ENCODE measurements around the gene OTUD3.
"Not testable (repeated sequence)": the region's sequence is repeated elsewhere in the genome, so short reads cannot be mapped to it uniquely, and the experiment has no call there.

The OTUD3 gene

GRCh38 chr1:19909971-19910370 is 27.8 kb downstream of the OTUD3 start:
- no peaks in the 10 kb centered on the region for H3K4me1 Mint-ChIP-seq (ENCODE audit: low read depth)
- H3K4me3 Mint-ChIP-seq = no peak overlapping the region
- intact Hi-C loops (cut with micrococcal nuclease) = no loop called here
- no peak overlapping the region for H3K27ac Mint-ChIP-seq
- H3K27me3 Mint-ChIP-seq = no peaks in the 10 kb centered on the region
- H3K9me3 Mint-ChIP-seq = no peaks in the 10 kb centered on the region
- peaks cover 93% of the 10 kb centered on the region for H3K36me3 Mint-ChIP-seq (ENCODE audit: low read depth)

GRCh38 chr1:19910650-19911049 is 28.5 kb downstream of the OTUD3 start:
- no peak overlapping the region for H3K27ac Mint-ChIP-seq
- intact Hi-C loops (cut with micrococcal nuclease) = no loop called here
- no peaks in the 10 kb centered on the region for H3K27me3 Mint-ChIP-seq
- H3K36me3 Mint-ChIP-seq (ENCODE audit: low read depth) = peaks cover 87% of the 10 kb centered on the region
- no peak overlapping the region for H3K4me3 Mint-ChIP-seq
- H3K9me3 Mint-ChIP-seq = no peaks in the 10 kb centered on the region
- no peaks in the 10 kb centered on the region for H3K4me1 Mint-ChIP-seq (ENCODE audit: low read depth)

DNA sequence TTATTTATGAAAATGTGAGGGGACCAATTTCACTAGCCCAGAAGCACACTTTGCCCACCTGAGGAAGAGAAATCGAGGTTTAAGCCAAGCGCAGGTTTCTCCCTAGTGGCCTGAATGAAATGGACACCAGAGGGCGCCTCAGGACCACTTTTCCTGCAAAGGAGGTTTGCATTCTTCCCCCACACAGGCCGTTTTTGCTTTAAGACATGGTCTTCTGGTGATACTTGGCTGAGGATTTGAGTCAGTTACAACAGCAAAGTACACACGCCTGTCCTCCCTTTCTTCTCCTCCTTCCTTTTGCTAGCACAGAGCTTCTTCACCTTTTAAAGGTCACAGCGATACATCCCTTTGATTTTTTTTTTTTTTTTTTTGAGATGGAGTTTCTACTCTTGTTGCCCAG is 35.9 kb downstream of the OTUD3 start:
- intact Hi-C loops (cut with micrococcal nuclease) = loop anchor here (1.0 to 5.0 kb wide), 3 partner anchors 184 to 277 kb away; no protein-coding TSS in a partner anchor
- no peaks in the 10 kb centered on the region for H3K4me1 Mint-ChIP-seq (ENCODE audit: low read depth)
- H3K36me3 Mint-ChIP-seq (ENCODE audit: low read depth) = peaks cover 16% of the 10 kb centered on the region
- H3K27ac Mint-ChIP-seq = no peak overlapping the region
- peaks cover 2% of the 10 kb centered on the region for H3K27me3 Mint-ChIP-seq
- H3K4me3 Mint-ChIP-seq = no peak overlapping the region
- H3K9me3 Mint-ChIP-seq = no peaks in the 10 kb centered on the region

DNA sequence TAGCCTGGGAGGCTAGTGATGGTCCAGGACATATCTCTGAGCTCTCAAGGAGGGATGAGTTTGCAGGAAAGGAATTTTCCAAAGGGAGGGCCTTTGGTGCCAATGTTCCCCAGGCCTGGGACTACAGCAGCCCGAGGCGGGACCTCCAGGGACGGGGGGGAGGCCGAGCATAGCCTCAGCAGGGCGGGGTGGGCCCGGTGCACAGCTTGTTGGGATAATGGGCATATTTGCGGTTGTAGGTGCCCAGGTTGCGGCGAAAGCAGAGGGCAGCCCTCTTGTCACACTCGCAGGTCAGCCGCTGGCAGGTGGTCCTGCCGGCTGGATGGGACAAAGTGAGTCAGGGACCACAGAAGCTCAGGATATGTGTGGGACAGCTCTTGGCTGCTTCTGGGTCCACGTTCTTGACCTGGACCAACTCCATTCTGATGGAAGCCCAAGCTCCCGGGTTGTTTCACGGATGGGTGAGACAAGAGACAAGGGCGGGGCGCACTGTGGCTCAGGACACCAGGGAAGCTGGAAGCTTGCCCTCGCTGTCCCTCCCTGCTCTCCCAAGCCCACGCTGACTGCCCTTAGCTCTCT is 38.0 kb downstream of the OTUD3 start:
- Mint-ChIP-seq H3K4me1 (ENCODE audit: low read depth) (no peaks in the 10 kb centered on the region), H3K9me3 (no peaks in the 10 kb centered on the region), H3K36me3 (ENCODE audit: low read depth) (no peaks in the 10 kb centered on the region), H3K27ac (no peak overlapping the region), H3K27me3 (peaks cover 2% of the 10 kb centered on the region), H3K4me3 (no peak overlapping the region)
- intact Hi-C loops (cut with micrococcal nuclease) = no loop called here

DNA sequence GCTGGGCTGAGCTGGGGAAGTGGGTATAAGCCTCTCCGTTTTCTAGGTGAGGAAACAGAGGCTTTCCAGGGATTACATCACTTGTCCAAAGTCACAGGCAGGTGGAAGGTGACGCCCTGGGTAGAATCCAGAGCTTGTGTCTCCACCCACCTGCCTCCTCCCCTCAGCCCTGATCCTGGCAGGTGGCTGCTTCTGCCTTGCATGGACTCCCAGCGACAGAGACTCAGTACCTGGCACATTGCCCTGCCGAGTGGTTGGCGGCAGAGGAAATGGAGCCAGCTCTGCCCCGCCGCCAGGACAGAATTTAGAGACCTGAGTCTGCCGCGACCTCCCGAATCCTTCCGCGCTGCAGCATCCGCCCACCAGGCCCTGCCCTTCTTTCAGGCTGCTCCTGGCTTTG is 39.1 kb downstream of the OTUD3 start:
- H3K4me1 Mint-ChIP-seq (ENCODE audit: low read depth) = no peaks in the 10 kb centered on the region
- intact Hi-C loops (cut with micrococcal nuclease) = no loop called here
- H3K27me3 Mint-ChIP-seq = peaks cover 2% of the 10 kb centered on the region
- no peak overlapping the region for H3K4me3 Mint-ChIP-seq
- no peaks in the 10 kb centered on the region for H3K9me3 Mint-ChIP-seq
- no peaks in the 10 kb centered on the region for H3K36me3 Mint-ChIP-seq (ENCODE audit: low read depth)
- no peak overlapping the region for H3K27ac Mint-ChIP-seq

- H3K9me3 Mint-ChIP-seq = no peaks in the 10 kb centered on the region
- no peaks in the 10 kb centered on the region for H3K36me3 Mint-ChIP-seq (ENCODE audit: low read depth)
- H3K4me3 Mint-ChIP-seq = no peak overlapping the region
- H3K27ac Mint-ChIP-seq = no peak overlapping the region
- H3K4me1 Mint-ChIP-seq (ENCODE audit: low read depth) = no peaks in the 10 kb centered on the region
- intact Hi-C loops (cut with micrococcal nuclease) = no loop called here
- H3K27me3 Mint-ChIP-seq = peaks cover 3% of the 10 kb centered on the region
Measured at GRCh38 chr1:19922015-19922688, 40.0 kb downstream of the OTUD3 start.

GRCh38 chr1:19923137-19923952 is 41.1 kb downstream of the OTUD3 start, which contains the start of gene PLA2G2E:
Gene PLA2G2E (minus strand): TSS chr1:19923617. CDS start chr1:19923559, 58 bp downstream.
- H3K4me1 Mint-ChIP-seq (ENCODE audit: low read depth) = no peaks in the 10 kb centered on the region
- H3K9me3 Mint-ChIP-seq = no peaks in the 10 kb centered on the region
- H3K36me3 Mint-ChIP-seq (ENCODE audit: low read depth) = no peaks in the 10 kb centered on the region
- no peak within 1 kb of the TSS for H3K27ac Mint-ChIP-seq
- H3K4me3 Mint-ChIP-seq = no peak within 1 kb of the TSS
- H3K27me3 Mint-ChIP-seq = peaks cover 3% of the 10 kb centered on the region
- intact Hi-C loops (cut with micrococcal nuclease) = no loop called here

DNA sequence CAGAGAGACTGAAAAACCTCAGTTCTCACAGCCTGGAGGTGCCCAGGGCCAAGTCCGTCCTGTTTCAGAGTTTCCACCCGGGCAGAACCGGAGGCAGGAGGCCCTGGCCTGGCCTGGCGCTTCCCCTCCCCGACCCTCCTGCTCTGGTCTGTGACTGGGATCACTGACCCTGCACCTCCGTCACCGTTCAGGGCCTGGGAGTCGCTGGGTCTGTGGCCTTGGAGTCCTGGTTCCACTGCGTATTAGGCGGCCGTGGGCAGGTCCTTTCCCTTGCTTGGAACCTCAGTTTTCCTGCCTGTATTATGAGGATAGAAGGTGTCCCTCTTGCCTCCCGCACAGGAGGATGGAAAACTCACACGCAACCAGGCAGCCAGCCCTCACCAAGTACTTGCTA is 41.8 kb downstream of the OTUD3 start:
- Mint-ChIP-seq H3K9me3 (no peaks in the 10 kb centered on the region), H3K27ac (no peak overlapping the region), H3K36me3 (ENCODE audit: low read depth) (no peaks in the 10 kb centered on the region), H3K4me1 (ENCODE audit: low read depth) (no peaks in the 10 kb centered on the region), H3K27me3 (peaks cover 3% of the 10 kb centered on the region), H3K4me3 (no peak overlapping the region)
- intact Hi-C loops (cut with micrococcal nuclease) = no loop called here

DNA sequence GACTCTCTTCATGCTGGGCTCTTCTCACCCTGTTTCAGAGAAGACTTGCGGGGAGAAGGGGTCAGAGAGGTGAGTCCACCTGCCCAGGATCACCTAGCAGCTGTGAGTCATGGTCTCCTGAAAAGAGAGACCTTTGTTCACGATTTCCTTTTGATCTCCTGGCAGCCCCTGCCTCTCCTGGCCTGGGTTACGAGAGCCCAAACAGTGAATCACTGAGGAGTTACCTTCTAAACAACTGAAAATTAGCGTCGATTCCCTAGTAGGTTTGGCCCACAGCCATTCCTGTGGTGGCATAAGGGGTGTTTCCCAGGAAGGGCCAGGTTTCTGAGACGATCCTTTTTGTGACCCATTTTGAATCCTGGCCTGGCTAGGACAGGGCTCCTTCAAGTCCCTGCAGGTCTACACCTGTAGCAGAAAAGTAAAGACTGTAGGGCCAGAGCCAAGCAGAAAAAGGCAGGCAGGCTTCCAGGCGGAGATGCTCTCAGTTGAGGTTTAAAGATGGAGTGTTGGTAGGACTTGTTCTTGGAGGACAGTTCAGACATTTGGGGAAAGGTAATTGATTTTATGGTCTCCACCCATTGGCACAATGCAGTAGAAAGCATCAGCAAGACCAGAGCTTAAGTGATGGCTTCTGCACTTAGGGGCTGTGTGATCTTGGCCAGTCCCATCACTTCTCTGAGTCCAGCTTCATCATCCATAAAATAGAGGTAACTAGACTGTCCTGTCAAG is 43.3 kb downstream of the OTUD3 start:
- Mint-ChIP-seq H3K4me1 (ENCODE audit: low read depth) (no peaks in the 10 kb centered on the region), H3K36me3 (ENCODE audit: low read depth) (no peaks in the 10 kb centered on the region), H3K4me3 (no peak overlapping the region), H3K9me3 (peaks cover 9% of the 10 kb centered on the region), H3K27me3 (peaks cover 3% of the 10 kb centered on the region), H3K27ac (no peak overlapping the region)
- intact Hi-C loops (cut with micrococcal nuclease) = no loop called here

- Mint-ChIP-seq H3K27me3 (peaks cover 3% of the 10 kb centered on the region), H3K4me3 (no peak overlapping the region), H3K4me1 (ENCODE audit: low read depth) (no peaks in the 10 kb centered on the region), H3K27ac (no peak overlapping the region), H3K9me3 (peaks cover 19% of the 10 kb centered on the region), H3K36me3 (ENCODE audit: low read depth) (no peaks in the 10 kb centered on the region)
- intact Hi-C loops (cut with micrococcal nuclease) = no loop called here
Measured at GRCh38 chr1:19926296-19927129, 44.3 kb downstream of the OTUD3 start.

DNA sequence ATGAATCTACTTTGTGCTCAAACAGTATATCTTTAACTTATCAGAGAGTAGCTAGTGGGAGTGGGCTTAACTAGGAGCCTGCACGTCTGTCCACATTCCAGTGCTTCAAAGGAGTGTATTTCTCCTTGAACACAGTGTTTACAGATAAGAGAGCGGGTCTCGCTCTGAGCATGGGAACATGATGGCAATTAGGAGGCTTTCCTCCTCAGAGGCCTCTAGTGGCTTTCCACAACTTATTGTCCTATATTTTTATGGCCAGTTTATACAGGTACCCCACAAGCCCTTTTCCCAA is 44.9 kb downstream of the OTUD3 start:
- intact Hi-C loops (cut with micrococcal nuclease) = not testable (repeated sequence)

DNA sequence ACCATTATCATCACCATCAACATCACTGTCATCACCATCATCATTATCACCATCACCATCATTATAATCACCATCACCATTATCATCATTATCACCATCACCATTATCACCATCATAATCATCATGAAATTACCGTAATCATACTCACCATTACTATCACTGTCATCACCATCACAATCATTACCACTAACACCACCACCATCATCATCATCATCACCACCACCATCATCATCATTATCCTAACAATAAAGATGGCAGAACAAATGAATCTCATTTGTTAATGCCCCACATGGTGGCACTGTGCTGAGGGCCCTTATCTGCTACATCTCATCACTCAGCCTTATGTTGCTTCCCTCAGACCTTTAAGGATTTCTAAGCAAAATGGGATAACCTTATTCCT is 50.7 kb downstream of the OTUD3 start:
- Mint-ChIP-seq H3K27ac (no peak overlapping the region), H3K4me1 (ENCODE audit: low read depth) (no peaks in the 10 kb centered on the region), H3K9me3 (peaks cover 41% of the 10 kb centered on the region), H3K27me3 (peaks cover 5% of the 10 kb centered on the region), H3K4me3 (no peak overlapping the region), H3K36me3 (ENCODE audit: low read depth) (no peaks in the 10 kb centered on the region)
- intact Hi-C loops (cut with micrococcal nuclease) = no loop called here

More for the DNA sequence above, 44.9 kb downstream of the OTUD3 start:
- not testable (repeated sequence) for H3K4me3 Mint-ChIP-seq; H3K36me3 Mint-ChIP-seq (ENCODE audit: low read depth); H3K4me1 Mint-ChIP-seq (ENCODE audit: low read depth); H3K27ac Mint-ChIP-seq; H3K27me3 Mint-ChIP-seq
- H3K9me3 Mint-ChIP-seq = peaks cover 25% of the 10 kb centered on the region

DNA sequence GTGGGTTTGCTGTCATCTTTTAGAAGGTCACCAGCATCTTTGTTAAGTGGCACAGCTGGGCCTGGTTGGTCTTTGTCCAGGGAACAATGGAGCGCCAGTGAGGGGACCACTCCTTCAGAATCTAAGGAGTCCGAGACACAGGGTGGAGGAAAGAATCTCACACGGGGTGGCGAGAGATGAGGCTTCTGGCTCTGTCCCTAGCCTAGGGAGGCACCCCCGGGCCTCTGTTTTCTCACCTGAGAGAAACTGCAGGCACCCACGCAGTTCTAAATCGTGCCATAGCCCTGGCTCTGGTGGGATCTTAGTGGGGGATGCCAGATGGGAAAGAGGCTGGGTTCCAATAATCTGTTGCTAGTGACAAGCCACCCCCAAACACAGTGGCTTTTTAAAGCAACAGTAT is 52.1 kb downstream of the OTUD3 start:
- H3K4me1 Mint-ChIP-seq (ENCODE audit: low read depth) = no peaks in the 10 kb centered on the region
- no peak overlapping the region for H3K27ac Mint-ChIP-seq
- peaks cover 41% of the 10 kb centered on the region for H3K9me3 Mint-ChIP-seq
- no peaks in the 10 kb centered on the region for H3K36me3 Mint-ChIP-seq (ENCODE audit: low read depth)
- H3K27me3 Mint-ChIP-seq = peaks cover 4% of the 10 kb centered on the region
- intact Hi-C loops (cut with micrococcal nuclease) = no loop called here
- H3K4me3 Mint-ChIP-seq = no peak overlapping the region
